Nephron progenitor cell (in vitro differentiated cells): ENCODE results near the gene TRIM38.
A peak's percentile ranks its signal among the peaks of the same experiment; 100 is the strongest.

Source experiments
- DNase-seq: peaks from one replicate; pipeline ENCODE4 v3.0.0; 2021
- H3K27ac Mint-ChIP-seq: 2 replicates; pipeline ENCODE4 v1.8.0; 2021; ENCODE audit warnings: mild to moderate bottlenecking, moderate library complexity, mixed read lengths
- H3K27me3 Mint-ChIP-seq: 2 replicates; pipeline ENCODE4 v1.8.0; 2021; ENCODE audit warnings: mild to moderate bottlenecking, low read depth, mixed read lengths; ENCODE audit not compliant: poor library complexity
- H3K36me3 Mint-ChIP-seq: 2 replicates; pipeline ENCODE4 v1.8.0; 2021; ENCODE audit warnings: low read depth, mixed read lengths
- H3K4me1 Mint-ChIP-seq: 2 replicates; pipeline ENCODE4 v1.8.0; 2021; ENCODE audit warnings: mixed read lengths
- H3K4me3 Mint-ChIP-seq: 2 replicates; pipeline ENCODE4 v1.8.0; 2021; ENCODE audit warnings: mild to moderate bottlenecking, moderate library complexity, mixed read lengths
- H3K9me3 Mint-ChIP-seq: 2 replicates; pipeline ENCODE4 v1.8.0; 2021; ENCODE audit warnings: mild to moderate bottlenecking, moderate library complexity, mixed read lengths
- TF ChIP-seq, protein P1 (sequence below): fragments of 200-600 bp; sonication (generic); IDR thresholded peaks from 2 replicates; pipeline ENCODE4 v1.5.0; 2021; ENCODE audit warnings: antibody characterized with exemption

The TRIM38 gene

DNA sequence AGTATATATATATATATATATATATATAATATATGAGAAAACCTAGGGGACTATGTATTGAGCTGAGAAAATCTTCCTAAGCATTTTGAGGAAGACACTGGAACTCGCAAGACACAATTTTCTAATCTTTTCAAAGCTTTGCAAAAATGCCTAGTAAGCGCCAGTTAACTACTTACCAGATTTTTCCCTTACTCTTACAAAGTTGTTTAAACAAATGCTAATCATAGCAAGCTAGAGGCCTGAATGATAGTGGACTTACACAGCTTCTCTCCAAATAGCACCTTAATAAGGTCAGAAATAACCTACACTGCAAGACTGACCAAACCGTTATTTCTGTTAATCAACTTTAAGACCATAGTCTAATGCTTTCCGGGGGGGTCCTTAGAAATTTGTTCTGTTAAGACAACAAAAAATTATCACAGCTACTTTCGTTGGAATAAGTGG is 68.6 kb downstream of the TRIM38 start:
- H3K9me3 Mint-ChIP-seq = no peaks in the 10 kb centered on the region
- H3K4me3 Mint-ChIP-seq = peak overlapping the region; percentile 87
- no peaks in the 10 kb centered on the region for H3K36me3 Mint-ChIP-seq
- no peaks in the 10 kb centered on the region for H3K27me3 Mint-ChIP-seq
- no peak for DNase-seq
- H3K27ac Mint-ChIP-seq = peak overlapping the region; percentile 98
- H3K4me1 Mint-ChIP-seq = peaks cover 83% of the 10 kb centered on the region
- TF ChIP-seq, protein P1, sequence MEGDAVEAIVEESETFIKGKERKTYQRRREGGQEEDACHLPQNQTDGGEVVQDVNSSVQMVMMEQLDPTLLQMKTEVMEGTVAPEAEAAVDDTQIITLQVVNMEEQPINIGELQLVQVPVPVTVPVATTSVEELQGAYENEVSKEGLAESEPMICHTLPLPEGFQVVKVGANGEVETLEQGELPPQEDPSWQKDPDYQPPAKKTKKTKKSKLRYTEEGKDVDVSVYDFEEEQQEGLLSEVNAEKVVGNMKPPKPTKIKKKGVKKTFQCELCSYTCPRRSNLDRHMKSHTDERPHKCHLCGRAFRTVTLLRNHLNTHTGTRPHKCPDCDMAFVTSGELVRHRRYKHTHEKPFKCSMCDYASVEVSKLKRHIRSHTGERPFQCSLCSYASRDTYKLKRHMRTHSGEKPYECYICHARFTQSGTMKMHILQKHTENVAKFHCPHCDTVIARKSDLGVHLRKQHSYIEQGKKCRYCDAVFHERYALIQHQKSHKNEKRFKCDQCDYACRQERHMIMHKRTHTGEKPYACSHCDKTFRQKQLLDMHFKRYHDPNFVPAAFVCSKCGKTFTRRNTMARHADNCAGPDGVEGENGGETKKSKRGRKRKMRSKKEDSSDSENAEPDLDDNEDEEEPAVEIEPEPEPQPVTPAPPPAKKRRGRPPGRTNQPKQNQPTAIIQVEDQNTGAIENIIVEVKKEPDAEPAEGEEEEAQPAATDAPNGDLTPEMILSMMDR = no peak

DNA sequence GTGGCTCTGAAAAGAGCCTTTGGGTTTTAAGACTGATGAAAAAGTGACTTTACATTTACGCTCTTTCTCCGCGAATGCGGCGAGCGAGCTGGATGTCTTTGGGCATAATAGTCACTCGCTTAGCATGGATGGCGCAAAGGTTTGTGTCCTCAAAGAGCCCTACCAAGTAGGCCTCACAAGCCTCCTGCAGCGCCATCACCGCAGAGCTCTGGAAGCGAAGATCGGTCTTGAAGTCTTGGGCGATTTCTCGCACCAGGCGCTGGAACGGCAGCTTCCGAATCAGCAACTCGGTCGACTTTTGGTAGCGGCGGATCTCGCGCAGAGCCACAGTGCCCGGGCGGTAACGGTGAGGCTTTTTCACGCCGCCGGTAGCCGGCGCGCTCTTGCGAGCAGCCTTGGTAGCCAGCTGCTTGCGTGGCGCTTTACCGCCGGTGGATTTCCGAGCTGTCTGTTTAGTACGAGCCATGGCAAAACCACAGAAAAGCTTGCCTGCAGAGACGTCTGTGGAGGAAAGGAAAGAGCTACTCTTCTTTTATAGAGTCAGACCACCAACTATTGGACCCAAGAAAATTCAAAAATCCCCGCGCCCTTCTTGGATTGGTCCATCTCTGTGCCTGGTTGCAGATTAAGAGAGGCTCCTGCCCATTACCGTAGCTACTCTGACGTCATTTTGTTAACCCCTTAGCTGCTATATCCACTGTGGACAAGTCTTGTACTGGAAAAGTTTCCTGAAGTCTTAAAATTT is 69.2 kb downstream of the TRIM38 start:
- H3K9me3 Mint-ChIP-seq = no peaks in the 10 kb centered on the region
- H3K36me3 Mint-ChIP-seq = no peaks in the 10 kb centered on the region
- H3K4me1 Mint-ChIP-seq = peaks cover 86% of the 10 kb centered on the region
- TF ChIP-seq, protein P1 = no peak
- peak overlapping the region; percentile 87 for H3K4me3 Mint-ChIP-seq
- DNase-seq = peak; percentile 83
- peak overlapping the region; percentile 98 for H3K27ac Mint-ChIP-seq
- no peaks in the 10 kb centered on the region for H3K27me3 Mint-ChIP-seq

DNA sequence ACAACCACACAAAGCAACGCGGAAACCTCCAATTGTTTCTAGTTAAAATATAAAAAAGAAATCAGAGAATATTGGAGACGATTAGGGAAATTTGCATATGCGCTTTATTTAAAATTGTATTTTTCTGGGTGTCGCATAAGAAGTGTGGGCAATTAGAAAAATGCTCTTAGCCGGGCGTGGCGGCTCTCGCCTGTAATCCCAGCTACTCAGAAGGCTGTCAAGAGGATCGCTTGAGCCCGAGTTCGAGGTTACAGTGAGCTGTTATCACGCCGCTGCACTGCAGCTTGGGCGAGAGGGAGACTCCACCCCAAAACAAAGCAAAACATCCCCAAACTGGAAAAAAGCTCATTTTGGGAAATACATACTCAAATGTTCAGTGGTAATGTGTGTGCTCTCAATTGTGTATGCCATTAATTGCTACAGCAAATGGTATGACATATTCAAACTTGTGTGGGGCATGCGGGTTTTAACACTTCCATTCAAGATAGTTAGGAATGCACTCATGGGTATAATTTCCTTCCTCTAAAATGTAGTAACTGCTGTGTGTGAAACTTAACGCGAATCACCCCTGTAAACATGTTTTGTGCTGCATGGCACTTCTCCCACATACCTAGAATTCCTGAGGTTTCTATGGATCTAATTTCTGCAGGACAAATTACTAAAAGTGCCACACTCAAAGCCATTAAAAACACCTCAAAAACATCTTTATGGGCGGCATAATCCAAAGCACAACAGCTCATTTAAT is 69.9 kb downstream of the TRIM38 start:
- H3K4me3 Mint-ChIP-seq = peak overlapping the region; percentile 87
- peaks cover 83% of the 10 kb centered on the region for H3K4me1 Mint-ChIP-seq
- peak overlapping the region; percentile 98 for H3K27ac Mint-ChIP-seq
- no peak for DNase-seq
- TF ChIP-seq, protein P1 = no peak
- no peaks in the 10 kb centered on the region for H3K9me3 Mint-ChIP-seq
- no peaks in the 10 kb centered on the region for H3K27me3 Mint-ChIP-seq
- no peaks in the 10 kb centered on the region for H3K36me3 Mint-ChIP-seq

DNA sequence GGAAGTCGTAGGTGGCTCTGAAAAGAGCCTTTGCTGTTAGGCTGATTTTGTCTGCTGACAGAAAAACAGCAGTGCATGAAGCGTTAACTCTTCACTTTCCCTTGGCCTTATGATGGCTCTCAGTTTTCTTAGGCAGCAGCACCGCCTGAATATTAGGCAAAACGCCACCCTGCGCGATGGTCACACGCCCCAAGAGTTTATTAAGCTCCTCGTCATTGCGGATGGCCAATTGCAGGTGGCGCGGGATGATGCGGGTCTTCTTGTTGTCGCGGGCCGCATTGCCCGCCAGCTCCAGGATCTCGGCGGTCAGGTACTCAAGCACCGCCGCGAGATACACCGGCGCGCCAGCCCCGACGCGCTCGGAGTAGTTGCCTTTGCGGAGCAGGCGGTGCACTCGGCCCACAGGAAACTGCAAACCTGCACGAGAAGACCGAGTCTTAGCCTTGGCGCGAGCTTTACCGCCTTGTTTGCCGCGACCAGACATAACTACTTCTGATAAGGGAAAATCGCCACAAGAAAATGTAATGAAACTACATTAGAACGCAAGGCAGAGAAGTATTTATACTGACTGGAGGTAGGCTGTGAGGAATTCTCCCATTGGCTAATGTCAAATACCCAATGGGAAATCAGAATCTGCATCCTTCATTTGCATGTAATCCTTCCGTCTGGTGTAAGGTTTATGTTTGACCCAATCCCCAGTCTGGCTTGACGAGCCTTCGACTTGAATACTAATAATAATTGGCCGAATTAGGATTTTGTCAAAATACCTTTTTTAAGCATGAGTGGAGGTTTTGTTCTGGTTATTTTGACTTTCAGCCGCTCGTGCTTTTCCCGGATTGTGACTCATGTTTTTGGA is 70.7 kb downstream of the TRIM38 start:
- peak overlapping the region; percentile 98 for H3K27ac Mint-ChIP-seq
- no peaks in the 10 kb centered on the region for H3K27me3 Mint-ChIP-seq
- peaks cover 76% of the 10 kb centered on the region for H3K4me1 Mint-ChIP-seq
- H3K9me3 Mint-ChIP-seq = no peaks in the 10 kb centered on the region
- peak; percentile 61 for DNase-seq
- H3K36me3 Mint-ChIP-seq = no peaks in the 10 kb centered on the region
- TF ChIP-seq, protein P1 = no peak
- H3K4me3 Mint-ChIP-seq = peak overlapping the region; percentile 87

DNA sequence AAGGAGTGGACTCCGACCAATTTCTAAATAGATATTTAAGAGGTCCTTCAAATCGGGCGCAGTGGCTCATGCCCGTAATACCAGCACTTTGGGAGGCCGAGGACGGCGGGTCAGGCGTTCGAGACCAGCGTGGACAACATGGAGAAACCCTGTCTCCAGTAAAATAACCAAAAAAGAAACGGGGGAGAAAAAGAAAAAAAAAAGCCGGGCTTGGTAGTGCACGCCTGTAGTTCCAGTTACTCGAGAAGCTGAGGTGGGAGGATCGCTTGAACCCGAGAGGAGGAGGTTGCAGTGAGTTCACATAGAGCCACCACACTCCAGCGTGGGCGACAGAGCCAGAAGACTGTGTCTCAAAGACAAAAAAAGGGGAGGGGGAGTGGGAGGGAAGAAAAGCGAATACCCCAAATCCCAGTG is 71.3 kb downstream of the TRIM38 start:
- Mint-ChIP-seq H3K36me3 (no peaks in the 10 kb centered on the region), H3K27me3 (no peaks in the 10 kb centered on the region), H3K4me3 (peak overlapping the region; percentile 87), H3K27ac (peak overlapping the region; percentile 98), H3K9me3 (no peaks in the 10 kb centered on the region), H3K4me1 (peaks cover 70% of the 10 kb centered on the region)
- DNase-seq = no peak
- TF ChIP-seq, protein P1 = no peak
